ENCODE results near the gene AMACR. TPM values are rescaled to one million over a fixed set of nuclear protein-coding genes. Genes with fewer than 3 reads are reported as not detected.

AMACR gene
- total and polyA plus RNA-seq, 10 of the 15 experiments (the other 5 are each of a cell fraction or from before 2014, with no cell fraction given) = 2.6 to 20.4 (median 10.4) TPM

- TF ChIP-seq ZBTB33 (IDR thresholded peaks at IDR 0.05) (no peak), KAT2A (conservative IDR thresholded peaks at IDR 0.05; ENCODE audit: control insufficient read depth, low read depth, low read length) (no peak), POLR2AphosphoS2 (IDR thresholded peaks at IDR 0.05; ENCODE audit: low read depth, low read length) (peak; percentile 75), SIX5 (IDR thresholded peaks at IDR 0.05; ENCODE audit: low read depth, low read length, severe bottlenecking) (no peak), ZNF217 (IDR thresholded peaks at IDR 0.05) (0 out of 2 replicates have a peak, but pooled peaks have one; percentile 38), SIN3A (IDR thresholded peaks at IDR 0.05; ENCODE audit: low read depth, low read length) (peak; percentile 52; the same call in 1 of the 2 replicates), REST (IDR thresholded peaks at IDR 0.05; ENCODE audit: low read depth, low read length) (peak; percentile 16; the same call in 1 of the 2 replicates), CHD2 (IDR thresholded peaks at IDR 0.05; ENCODE audit: borderline replicate concordance, low read depth, low read length) (no peak), BHLHE40 (IDR thresholded peaks at IDR 0.05; ENCODE audit: borderline replicate concordance in 1 of 2, low read depth in 2 of 2, low read length in 1 of 2) (peak; percentile 19 to 64; a peak in 1 of 4 replicates), MTA2 (IDR thresholded peaks at IDR 0.05; ENCODE audit: low read depth) (no peak), MEF2A (IDR thresholded peaks at IDR 0.05; ENCODE audit: insufficient read depth, low read depth, low read length) (no peak), ZZZ3 (IDR thresholded peaks at IDR 0.05; ENCODE audit: control insufficient read depth, insufficient read length, low read depth) (no peak), TBL1XR1 (IDR thresholded peaks at IDR 0.05; ENCODE audit: low read depth, low read length) (no peak), SMC3 (IDR thresholded peaks at IDR 0.05; ENCODE audit: borderline replicate concordance, low read length) (no peak), E2F8 (IDR thresholded peaks at IDR 0.05; ENCODE audit: low read depth, partially characterized antibody) (no peak), ASH2L (IDR thresholded peaks at IDR 0.05; ENCODE audit: borderline replicate concordance, low read depth) (no peak), IRF4 (IDR thresholded peaks at IDR 0.05; ENCODE audit: low read depth, low read length) (0 out of 2 replicates have a peak, but pooled peaks have one; percentile 4), PAX8 (IDR thresholded peaks at IDR 0.05) (no peak), IRF5 (IDR thresholded peaks at IDR 0.05; ENCODE audit: borderline replicate concordance) (no peak)
Observed at GRCh38 chr5:34007621-34008600, at the start of gene AMACR (continued).

Data from GM12878 (cell line).